Right lobe of liver (tissue), 6 donors: Measurements from ENCODE around the gene TNFSF13. TPM values are rescaled to one million over a fixed set of nuclear protein-coding genes. Genes with fewer than 3 reads are reported as not detected.
A peak's percentile ranks its signal among the peaks of the same experiment; 100 is the strongest.

Experiments used
- ATAC-seq, 4 donors: fragments of 200-7000 bp; cut with Tn5 transposase; one replicate each; pipeline ENCODE4 v1.9.1; 2020; ENCODE audit warnings: mild to moderate bottlenecking in 4 of 4, moderate library complexity in 4 of 4
- DNase-seq, 3 donors: peaks; one replicate each; pipeline ENCODE4 v3.0.0-alpha.2; 2020
- H3K27ac ChIP-seq, 3 donors: fragments of 200-600 bp; one replicate each; pipeline ENCODE4 v1.8.0; 2022
- H3K27me3 ChIP-seq, 2 donors: fragments of 200-600 bp; one replicate each; pipeline ENCODE4 v1.8.0; 2022
- H3K36me3 ChIP-seq, 4 donors: fragments of 200-600 bp; sonication (generic) in 1 of 4; one replicate each; pipeline versions ENCODE4 v1.5.1 to v1.8.0; 2017 to 2022; ENCODE audit warnings: control low read depth in 1 of 4
- H3K4me1 ChIP-seq, 4 donors: fragments of 200-600 bp; sonication (generic) in 1 of 4; one replicate each; pipeline versions ENCODE4 v1.5.1 to v1.8.0; 2017 to 2022; ENCODE audit warnings: control low read depth in 1 of 4
- H3K4me3 ChIP-seq, 3 donors: fragments of 200-600 bp; one replicate each; pipeline ENCODE4 v1.8.0; 2022
- H3K9me3 ChIP-seq, 4 donors: fragments of 200-600 bp; sonication (generic) in 1 of 4; one replicate each; pipeline versions ENCODE4 v1.5.1 to v1.8.0; 2017 to 2022; ENCODE audit warnings: control low read depth in 1 of 4
- POLR2A ChIP-seq: fragments of 450-650 bp; IDR thresholded peaks from one replicate; pipeline ENCODE4 v1.6.1; 2017; ENCODE audit warnings: antibody characterized with exemption, mild to moderate bottlenecking
- WGBS: methylation state at CpG from one replicate; pipeline ENCODE4 v1.1.6; 2018; ENCODE audit warnings: low coverage, low lambda C conversion rate; ENCODE audit not compliant: insufficient coverage; ENCODE audit errors: missing lambda C conversion rate; 5-methylcytosine and 5-hydroxymethylcytosine counted together
- intact Hi-C, 2 donors: fragments of 100-400 bp; cut with DNase I; formaldehyde crosslinking; loops; one replicate each; pipeline versions ENCODE4 v1.11.2 to v1.14.1; 2022
- total RNA-seq, 6 experiments: library from RNA; depleted of rRNA in 2 of 6; stranded (reverse); fragments of >200 nt in 2 of 6; fragmentation: NEBNext Ultra II Directional in 3 of 6; extraction: Animal tissue kit (Norgen Biotek cat#: 25700) in 3 of 6; gene quantifications; one replicate each; pipeline versions ENCODE4 v1.1.0 to v1.2.4, GENCODE V29; 2016 to 2023
- TF ChIP-seq, protein P1 (sequence below), 4 donors: fragments of 200-600 bp in 3 of 4; fragments of 450-650 bp in 1 of 4; IDR thresholded peaks; one replicate each; pipeline versions ENCODE4 v1.5.1 to v1.8.0; 2016 to 2022; ENCODE audit warnings: antibody characterized with exemption in 4 of 4, mild to moderate bottlenecking in 2 of 4
- donor health status: DM: no; HTN: yes; CAD: no.
- donor health status: DM: no; HTN: no; CAD: no.
- donor health status: DM: no; HTN: no; CAD: no.
- donor health status: DM: no; HTN: yes; CAD: no.
- donor health status: DM: no; HTN: yes; CAD: no.

The TNFSF13 gene
- total RNA-seq, 6 experiments from 2014 or later: 4.3 to 13.0 (median 6.2) TPM

DNA sequence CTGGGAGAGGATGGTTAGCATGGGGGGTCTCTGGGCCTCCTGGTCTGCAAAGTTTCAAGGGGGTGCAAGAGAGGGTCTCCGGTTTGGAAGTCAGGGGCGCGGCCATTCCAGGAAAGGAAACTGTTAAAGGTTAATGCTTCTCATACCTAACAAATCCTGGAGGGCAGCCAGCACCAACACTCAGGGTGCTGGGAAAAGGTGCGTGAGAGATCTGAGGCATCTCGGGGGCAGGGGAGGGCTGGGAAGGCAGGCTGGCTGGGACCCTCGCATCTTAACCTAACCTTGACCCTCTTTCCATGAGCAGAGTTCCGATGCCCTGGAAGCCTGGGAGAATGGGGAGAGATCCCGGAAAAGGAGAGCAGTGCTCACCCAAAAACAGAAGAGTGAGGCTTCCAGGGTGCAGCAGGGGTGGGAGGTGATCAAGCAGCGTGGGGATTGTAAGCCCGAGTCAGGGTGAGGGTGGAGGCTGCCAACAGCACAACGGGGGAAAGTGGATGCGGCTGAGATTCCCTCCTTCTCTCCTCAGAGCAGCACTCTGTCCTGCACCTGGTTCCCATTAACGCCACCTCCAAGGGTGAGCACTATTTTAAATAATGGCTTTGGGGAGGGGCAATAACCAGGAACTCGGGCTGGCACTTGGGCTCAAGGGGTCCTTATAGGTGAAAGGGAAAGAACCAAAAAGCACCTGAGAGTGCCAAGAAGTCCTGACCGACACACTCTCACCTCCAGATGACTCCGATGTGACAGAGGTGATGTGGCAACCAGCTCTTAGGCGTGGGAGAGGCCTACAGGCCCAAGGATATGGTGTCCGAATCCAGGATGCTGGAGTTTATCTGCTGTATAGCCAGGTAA, 996 bp downstream of the TNFSF13 start:
- no peak for TF ChIP-seq POLR2A
- TF ChIP-seq, protein P1, sequence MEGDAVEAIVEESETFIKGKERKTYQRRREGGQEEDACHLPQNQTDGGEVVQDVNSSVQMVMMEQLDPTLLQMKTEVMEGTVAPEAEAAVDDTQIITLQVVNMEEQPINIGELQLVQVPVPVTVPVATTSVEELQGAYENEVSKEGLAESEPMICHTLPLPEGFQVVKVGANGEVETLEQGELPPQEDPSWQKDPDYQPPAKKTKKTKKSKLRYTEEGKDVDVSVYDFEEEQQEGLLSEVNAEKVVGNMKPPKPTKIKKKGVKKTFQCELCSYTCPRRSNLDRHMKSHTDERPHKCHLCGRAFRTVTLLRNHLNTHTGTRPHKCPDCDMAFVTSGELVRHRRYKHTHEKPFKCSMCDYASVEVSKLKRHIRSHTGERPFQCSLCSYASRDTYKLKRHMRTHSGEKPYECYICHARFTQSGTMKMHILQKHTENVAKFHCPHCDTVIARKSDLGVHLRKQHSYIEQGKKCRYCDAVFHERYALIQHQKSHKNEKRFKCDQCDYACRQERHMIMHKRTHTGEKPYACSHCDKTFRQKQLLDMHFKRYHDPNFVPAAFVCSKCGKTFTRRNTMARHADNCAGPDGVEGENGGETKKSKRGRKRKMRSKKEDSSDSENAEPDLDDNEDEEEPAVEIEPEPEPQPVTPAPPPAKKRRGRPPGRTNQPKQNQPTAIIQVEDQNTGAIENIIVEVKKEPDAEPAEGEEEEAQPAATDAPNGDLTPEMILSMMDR (IDR thresholded peaks at IDR 0.05): no peak
- DNase-seq: no peak
- Histone ChIP-seq H3K36me3 (peaks cover 0 to 3% (median 0%) of the 10 kb centered on the region in 4 donors), H3K9me3 (no peaks in the 10 kb centered on the region), H3K27me3 (no peaks in the 10 kb centered on the region), H3K4me3 (peak overlapping the region; percentile 3 to 41 (median 37)), H3K27ac (peak overlapping the region; percentile 74 to 92 (median 78)), H3K4me1 (peaks cover 0 to 30% (median 15%) of the 10 kb centered on the region in 4 donors)
- intact Hi-C loops: loop anchor here (5.0 to 10.0 kb wide), 2 partner anchors 45 to 47 kb away; no protein-coding TSS in a partner anchor
- ATAC-seq: no peak
- WGBS: 57% methylated on average over 6 of the region's 18 CpGs

DNA sequence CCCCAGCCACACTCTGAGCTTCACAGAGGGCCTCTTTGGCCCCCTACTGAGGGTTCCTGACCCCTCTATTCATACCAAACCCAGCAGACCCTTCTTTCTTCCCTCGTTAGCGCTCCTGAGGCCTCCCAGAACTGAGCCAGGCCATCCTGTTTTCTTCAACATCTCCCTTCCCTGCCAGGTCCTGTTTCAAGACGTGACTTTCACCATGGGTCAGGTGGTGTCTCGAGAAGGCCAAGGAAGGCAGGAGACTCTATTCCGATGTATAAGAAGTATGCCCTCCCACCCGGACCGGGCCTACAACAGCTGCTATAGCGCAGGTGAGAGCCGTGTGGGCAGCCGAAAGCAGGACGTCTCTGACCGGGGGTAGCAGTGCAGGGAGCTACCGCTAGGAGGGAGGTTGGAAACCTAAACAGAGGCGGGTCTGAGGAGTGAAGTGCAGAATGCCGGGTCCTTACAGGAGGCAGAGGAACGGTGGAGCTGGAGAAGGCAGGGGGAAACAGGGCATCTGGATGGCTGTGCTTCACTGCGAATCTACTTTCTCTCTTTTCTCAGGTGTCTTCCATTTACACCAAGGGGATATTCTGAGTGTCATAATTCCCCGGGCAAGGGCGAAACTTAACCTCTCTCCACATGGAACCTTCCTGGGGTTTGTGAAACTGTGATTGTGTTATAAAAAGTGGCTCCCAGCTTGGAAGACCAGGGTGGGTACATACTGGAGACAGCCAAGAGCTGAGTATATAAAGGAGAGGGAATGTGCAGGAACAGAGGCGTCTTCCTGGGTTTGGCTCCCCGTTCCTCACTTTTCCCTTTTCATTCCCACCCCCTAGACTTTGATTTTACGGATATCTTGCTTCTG, 1.9 kb downstream of the TNFSF13 start:
- H3K27ac ChIP-seq: peak overlapping the region; percentile 8 to 79 (median 50)

DNA sequence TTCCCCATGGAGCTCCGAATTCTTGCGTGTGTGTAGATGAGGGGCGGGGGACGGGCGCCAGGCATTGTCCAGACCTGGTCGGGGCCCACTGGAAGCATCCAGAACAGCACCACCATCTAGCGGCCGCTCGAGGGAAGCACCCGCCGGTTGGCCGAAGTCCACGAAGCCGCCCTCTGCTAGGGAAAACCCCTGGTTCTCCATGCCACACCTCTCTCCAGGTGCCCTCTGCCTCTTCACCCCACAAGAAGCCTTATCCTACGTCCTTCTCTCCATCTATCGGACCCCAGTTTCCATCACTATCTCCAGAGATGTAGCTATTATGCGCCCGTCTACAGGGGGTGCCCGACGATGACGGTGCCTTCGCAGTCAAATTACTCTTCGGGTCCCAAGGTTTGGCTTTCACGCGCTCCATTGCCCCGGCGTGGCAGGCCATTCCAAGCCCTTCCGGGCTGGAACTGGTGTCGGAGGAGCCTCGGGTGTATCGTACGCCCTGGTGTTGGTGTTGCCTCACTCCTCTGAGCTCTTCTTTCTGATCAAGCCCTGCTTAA, 2.6 kb downstream of the TNFSF13 start:
- Histone ChIP-seq H3K27me3 (no peaks in the 10 kb centered on the region), H3K27ac (peak overlapping the region; percentile 72 to 79 (median 78)), H3K36me3 (peaks cover 0 to 19% (median 3%) of the 10 kb centered on the region in 4 donors), H3K4me3 (peak overlapping the region; percentile 82 to 99 (median 94)), H3K9me3 (no peaks in the 10 kb centered on the region), H3K4me1 (peaks cover 0 to 30% (median 15%) of the 10 kb centered on the region in 4 donors)
- peak; percentile 77 to 87 (median 80) for ATAC-seq
- no peak for TF ChIP-seq POLR2A
- TF ChIP-seq, protein P1 (IDR thresholded peaks at IDR 0.05): peak; percentile 78 to 88 (median 84)
- intact Hi-C loops: loop anchor here (5.0 to 10.0 kb wide), 2 partner anchors 46 to 49 kb away; no protein-coding TSS in a partner anchor
- peak; percentile 94 to 95 (median 95) for DNase-seq
- 0% methylated on average over 16 of the region's 32 CpGs for WGBS

More for the DNA sequence above, 1.9 kb downstream of the TNFSF13 start:
- peak; percentile 31 to 55 (median 36) for ATAC-seq
- Histone ChIP-seq H3K36me3 (peaks cover 0 to 12% (median under 1%) of the 10 kb centered on the region in 4 donors), H3K4me1 (peaks cover 0 to 30% (median 15%) of the 10 kb centered on the region in 4 donors), H3K4me3 (peak overlapping the region in 2 of 3 donors; percentile 94 to 99), H3K9me3 (no peaks in the 10 kb centered on the region), H3K27me3 (no peaks in the 10 kb centered on the region)
- DNase-seq: peak in 1 of 3 donors; percentile 64
- intact Hi-C loops: loop anchor here (5.0 to 10.0 kb wide), 2 partner anchors 46 to 48 kb away; no protein-coding TSS in a partner anchor
- WGBS: 20% methylated on average over 22 of the region's 22 CpGs
- TF ChIP-seq, protein P1 (IDR thresholded peaks at IDR 0.05): peak; percentile 43 to 66 (median 46)
- no peak for TF ChIP-seq POLR2A
